Left cardiac atrium (tissue), 4 donors: ENCODE results near the gene CYP3A7. TPM values are rescaled to one million over a fixed set of nuclear protein-coding genes. Genes with fewer than 3 reads are reported as not detected.
"Not testable (repeated sequence)": the region's sequence is repeated elsewhere in the genome, so short reads cannot be mapped to it uniquely, and the experiment has no call there.

Source experiments
- ATAC-seq, 2 donors: fragments of 200-7000 bp; cut with Tn5 transposase; one replicate each; pipeline ENCODE4 v1.9.1; 2020; ENCODE audit warnings: mild to moderate bottlenecking in 2 of 2, moderate library complexity in 2 of 2
- DNase-seq: peaks from one replicate; pipeline ENCODE4 v3.0.0-alpha.2; 2020
- intact Hi-C, 2 donors: fragments of 100-400 bp; cut with DNase I; formaldehyde crosslinking; loops; one replicate each; pipeline versions ENCODE4 v1.14.1 to v1.15.1; 2022 to 2023
- total RNA-seq, 2 donors: library from RNA; stranded (reverse); fragmentation: NEBNext Ultra II Directional; extraction: Animal tissue kit (Norgen Biotek cat#: 25700); gene quantifications; one replicate each; pipeline ENCODE4 v1.2.1, GENCODE V29; 2021
- donor health status: DM: no; HTN: yes; CAD: no.
- donor health status: DM: no; HTN: yes; CAD: no; lungs with severe emphysema.
- donor health status: DM: yes; HTN: yes; CAD: no.
- donor health status: Dilated cardiomyopathy.

Gene CYP3A7
- total RNA-seq, 2 donors from 2014 or later, result not detected

DNA sequence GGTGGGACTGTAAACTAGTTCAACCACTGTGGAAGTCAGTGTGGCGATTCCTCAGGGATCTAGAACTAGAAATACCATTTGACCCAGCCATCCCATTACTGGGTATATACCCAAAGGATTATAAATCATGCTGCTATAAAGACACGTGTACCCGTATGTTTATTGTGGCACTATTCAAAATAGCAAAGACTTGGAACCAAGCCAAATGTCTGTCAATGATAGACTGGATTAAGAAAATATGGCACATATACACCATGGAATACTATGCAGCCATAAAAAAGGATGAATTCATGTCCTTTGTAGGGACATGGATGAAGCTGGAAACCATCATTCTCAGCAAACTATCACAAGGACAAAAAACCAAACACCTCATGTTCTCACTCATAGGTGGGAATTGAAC is 11.9 kb upstream of the CYP3A7 start:
- ATAC-seq, intact Hi-C loops, DNase-seq: not testable (repeated sequence)

DNA sequence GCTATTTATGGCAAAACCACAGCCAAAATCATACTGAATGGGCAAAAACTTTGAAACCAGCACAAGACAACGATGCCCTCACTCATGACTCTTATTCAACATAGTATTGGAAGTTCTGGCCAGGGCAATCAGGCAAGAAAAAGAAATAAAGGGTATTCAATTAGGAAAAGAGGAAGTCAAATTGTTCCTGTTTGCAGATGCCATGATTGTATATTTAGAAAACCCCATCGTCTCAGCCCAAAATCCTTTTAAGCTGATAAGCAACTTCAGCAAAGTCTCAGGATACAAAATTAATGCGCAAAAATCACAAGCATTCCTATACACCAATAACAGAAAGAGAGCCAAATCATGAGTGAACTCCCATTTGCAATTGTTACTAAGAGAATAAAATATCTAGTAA is 10.4 kb upstream of the CYP3A7 start:
- intact Hi-C loops, ATAC-seq, DNase-seq: not testable (repeated sequence)

DNA sequence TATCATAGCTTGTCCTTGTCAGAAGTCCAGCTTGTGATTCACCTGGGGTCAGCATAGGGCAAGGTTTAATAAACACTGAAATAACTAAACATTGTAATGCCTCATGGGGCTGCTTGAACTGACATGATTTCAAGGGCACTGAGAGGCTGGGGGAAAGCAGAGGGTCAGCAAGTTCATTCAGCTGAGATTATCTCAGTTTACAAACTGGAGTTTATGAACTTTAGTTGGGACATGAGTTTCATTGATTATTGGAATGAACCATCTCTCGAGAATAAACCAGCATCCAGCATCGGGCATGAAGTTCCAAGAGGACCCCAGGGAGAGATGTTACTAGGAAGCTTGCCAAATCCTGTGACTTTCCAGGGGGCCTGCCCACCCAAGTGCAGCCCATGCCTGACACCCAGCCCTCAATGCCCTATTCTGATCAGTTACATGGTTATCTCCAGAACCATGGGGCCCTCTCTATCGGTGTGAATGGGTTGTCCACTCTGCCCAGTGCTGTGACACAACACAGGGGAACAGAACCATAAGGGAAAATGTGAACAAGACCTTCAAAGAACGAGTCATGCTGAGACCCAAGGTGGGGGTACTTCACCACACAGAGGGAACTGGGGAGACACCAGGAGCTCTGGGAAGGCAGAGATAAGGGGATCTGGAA is 7.9 kb upstream of the CYP3A7 start:
- no peak for ATAC-seq
- DNase-seq, result no peak
- intact Hi-C loops, result no loop called here

DNA sequence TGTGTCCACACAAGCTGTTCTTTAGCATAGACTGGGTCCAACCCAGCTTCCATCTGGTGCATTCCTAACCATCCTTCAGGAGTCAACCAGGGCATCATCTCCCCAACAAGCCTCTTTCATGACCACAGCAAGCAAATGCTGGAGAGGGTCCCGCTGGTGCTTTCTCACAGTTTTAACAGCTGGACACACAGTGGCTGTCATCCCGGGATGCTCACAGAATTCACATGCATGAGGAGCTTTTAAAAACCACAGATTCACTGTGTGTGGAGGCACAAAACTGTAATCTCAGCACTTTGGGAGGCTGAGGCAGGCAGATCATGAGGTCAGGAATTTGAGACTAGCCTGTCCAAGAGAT is 6.4 kb upstream of the CYP3A7 start:
- ATAC-seq (no peak), DNase-seq (no peak)
- intact Hi-C loops, result no loop called here

DNA sequence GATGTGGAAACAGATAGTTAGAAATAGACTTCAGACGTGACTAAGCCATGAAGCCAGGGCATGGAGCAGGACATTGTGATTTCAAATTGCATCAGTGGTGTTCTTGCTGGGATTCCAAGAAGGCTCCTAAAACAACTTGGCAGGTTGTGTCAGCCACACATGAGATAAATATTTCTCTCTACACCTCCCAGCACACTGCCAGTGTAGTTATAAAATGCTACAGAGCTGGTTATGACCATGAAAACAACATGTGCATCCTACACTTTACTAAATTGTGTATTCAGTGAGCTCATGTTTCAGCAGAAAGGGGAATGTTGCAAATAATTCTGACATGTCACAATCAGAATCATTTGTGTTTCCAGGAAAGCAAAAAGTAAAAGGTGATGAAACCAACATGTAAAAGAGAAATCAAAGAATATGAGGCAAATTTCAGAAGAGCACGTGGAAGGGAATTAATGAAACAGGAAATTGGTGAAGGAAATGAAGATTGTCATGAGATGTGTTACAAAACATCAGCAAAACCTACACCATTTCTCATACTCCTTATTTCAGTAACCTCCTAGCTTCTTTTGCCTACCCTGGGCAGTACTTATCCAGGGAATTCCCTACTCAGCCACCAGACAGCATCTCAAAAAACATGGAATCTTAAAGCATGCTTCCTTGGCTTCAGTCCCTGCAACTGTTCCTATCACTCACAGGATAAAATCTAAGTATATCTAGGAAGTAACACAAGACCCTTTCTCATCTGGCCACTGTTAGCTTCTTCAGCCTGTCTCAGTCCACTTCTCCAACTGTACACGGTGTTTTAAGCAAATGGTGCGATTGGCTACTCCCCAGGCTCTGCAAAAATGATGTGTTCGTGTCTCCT is 5.8 kb upstream of the CYP3A7 start:
- DNase-seq (no peak), ATAC-seq (peak; percentile 81 to 88)
- intact Hi-C loops, result no loop called here

DNA sequence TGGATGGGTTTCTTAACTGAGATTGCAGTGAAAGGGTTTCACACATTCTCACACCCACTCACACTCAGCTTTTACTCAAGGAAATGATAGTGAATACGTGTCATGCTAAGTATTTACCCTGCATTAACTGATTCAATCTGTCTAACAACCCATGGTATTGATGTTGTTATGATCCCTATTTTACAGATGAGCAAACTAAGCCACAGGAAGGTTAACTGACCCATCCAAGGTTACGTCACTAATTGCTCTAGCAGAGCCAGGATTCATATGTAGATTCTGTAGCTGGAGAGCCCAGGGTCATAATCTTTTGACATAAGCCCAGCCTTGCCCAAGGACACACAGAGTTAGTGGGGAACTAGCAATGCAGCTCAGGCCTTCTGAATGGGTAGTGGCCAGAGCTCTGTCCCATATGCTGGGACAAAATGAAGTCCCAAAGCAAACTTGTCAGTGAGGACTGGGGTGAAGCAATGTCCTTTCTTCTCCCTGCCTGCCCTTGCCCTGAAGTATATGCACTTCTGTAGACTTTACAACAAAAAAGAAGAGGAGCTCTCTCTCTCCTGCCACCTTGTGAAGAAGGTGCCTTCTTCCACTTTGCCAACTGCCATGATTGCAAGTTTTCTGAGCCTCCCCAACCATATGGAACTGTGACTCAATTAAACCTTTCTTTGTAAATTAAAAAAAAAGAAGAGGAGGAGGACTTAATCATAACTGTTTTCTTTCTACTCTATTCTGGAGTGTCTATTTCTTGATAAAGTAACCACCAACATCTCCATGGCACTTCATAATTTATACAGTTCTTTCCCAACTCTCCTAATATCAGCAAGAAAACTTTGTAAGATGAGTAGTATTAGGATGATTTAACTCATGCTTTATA is 4.9 kb upstream of the CYP3A7 start:
- DNase-seq (no peak), ATAC-seq (no peak)
- intact Hi-C loops, result no loop called here

DNA sequence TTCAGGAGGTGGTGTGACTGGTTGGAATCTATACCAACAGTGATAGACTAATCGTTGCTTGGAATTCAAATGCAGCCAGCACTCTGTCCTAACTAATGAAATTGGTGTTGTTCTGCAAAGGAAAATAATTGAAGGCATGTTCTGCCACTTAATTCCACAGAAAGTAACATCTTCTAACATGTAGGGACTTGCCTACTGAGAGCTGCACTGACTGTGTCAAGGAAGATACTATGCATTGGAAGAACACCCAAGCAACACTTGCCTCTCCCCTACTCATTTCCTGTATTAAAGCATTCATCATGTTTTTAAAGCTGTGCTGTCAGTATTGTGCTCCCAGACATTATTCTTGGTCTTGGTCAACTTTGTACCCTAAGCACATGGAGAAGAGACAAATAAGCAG is 2.7 kb upstream of the CYP3A7 start:
- no peak for ATAC-seq
- intact Hi-C loops, result no loop called here

DNA sequence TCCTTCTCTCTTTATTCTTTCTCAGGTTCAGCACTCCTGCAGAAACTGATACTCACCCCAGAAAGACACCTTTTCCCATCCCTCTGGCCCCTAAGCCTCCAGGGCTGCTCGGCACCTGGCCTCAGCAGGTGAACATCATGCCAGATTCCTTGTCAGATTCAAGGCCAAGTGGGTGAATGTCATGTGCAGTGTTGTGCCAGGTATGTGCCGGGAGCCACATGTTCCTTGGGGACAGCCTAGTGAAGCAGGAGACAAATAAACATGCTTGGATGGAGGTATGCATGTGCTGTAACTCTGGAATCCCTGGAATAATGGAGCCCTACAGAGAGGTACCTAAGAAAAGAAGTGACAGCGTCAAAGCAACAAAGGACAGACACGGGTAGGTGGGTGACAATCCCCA is 1.7 kb upstream of the CYP3A7 start:
- ATAC-seq, DNase-seq, intact Hi-C loops: not testable (repeated sequence)

More for the DNA sequence above, 2.7 kb upstream of the CYP3A7 start:
- no peak for DNase-seq

DNA sequence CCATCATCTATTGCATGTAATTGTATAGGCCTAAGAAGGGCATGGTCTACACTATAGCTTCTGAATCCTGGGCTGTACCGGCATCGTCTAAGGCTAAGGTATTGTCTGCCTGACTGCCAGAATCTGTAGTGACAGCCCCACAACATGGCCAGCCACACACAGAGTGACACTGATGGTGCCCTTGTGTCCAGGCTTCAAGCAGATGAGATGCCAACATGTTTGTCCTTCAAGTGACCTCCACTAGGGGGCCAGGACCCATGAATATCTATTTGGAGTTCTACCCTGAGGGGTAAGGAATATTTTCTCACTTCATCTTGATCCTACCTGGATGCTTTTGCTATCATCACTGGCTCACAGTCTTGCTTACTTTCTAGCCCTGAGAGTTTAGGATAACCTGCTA is 1.5 kb downstream of the CYP3A7 start:
- ATAC-seq, result no peak
- intact Hi-C loops, result no loop called here
- DNase-seq, result no peak

DNA sequence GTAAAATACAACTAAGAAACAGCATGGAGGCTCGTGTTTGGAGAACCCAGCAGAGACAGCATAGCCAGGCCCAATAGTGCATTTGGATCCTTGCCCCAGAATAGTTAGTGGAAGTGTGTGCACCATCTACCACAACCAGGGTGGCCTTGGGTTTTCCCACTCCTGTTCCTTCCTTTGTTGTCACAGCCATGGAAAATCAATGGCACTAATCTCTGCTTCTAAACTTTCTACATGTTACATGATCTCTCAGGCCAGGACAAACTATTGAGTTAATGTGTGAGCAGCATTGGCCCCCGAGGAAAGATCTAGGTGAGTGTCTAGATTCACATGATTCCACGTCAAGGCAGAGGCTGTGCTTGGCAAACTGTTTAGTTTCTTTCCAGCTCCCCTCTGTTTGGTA is 2.0 kb downstream of the CYP3A7 start:
- no peak for DNase-seq
- ATAC-seq, result no peak
- intact Hi-C loops, result no loop called here

DNA sequence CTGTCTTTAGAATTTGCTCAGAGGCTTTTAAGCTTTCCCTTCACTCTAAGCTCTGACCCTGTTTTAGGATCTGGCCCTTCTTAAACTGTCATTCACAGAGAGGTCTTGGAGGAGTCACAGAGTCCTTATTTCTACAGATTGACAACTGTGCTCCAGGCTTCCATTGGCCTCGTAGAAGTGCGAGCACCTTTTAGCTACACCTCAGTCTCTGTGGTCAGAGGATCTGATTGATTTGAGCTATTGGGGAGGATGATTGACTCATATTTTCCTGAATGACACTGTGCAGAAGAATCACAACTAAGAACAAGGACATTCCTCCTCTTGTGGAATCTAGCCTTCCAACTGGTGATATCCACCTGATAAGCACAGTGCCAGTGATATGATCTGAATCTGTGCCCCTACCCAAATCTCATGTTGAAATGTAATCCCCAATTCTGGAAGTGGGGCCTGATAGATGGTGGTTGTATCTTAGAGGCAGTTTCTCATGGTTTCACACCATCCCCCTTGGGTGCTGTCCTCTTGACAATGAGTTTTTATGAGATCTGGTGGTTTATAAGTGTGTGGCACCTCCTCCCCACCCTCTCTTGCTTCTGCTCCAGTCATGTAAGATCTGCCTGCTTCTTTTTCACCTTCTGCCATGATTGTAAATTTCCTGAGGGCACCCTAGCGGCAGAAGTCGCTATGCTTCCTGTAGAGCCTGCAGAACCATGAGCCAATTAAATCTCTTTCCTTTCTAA is 3.2 kb downstream of the CYP3A7 start:
- intact Hi-C loops, result no loop called here
- no peak for DNase-seq
- ATAC-seq, result no peak

DNA sequence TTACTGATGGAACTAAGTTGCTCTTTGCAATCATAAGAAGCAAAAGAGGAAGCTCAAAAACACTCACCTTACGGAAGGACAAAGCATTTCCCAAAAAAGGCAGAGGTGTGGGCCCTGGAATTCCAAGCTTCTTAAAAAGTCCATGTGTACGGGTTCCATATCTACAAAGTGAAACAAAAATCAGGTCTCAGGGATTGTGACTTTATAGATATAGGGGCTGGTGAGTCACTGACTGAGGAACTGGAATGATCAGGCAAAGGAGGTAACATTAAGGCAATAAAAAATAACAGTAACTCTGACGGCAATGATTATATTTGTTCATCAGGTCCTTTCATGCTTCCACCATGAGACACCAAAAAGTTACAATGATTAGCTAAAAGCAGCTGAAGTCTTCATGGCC is 4.0 kb downstream of the CYP3A7 start:
- ATAC-seq (no peak), DNase-seq (no peak)
- intact Hi-C loops, result no loop called here

DNA sequence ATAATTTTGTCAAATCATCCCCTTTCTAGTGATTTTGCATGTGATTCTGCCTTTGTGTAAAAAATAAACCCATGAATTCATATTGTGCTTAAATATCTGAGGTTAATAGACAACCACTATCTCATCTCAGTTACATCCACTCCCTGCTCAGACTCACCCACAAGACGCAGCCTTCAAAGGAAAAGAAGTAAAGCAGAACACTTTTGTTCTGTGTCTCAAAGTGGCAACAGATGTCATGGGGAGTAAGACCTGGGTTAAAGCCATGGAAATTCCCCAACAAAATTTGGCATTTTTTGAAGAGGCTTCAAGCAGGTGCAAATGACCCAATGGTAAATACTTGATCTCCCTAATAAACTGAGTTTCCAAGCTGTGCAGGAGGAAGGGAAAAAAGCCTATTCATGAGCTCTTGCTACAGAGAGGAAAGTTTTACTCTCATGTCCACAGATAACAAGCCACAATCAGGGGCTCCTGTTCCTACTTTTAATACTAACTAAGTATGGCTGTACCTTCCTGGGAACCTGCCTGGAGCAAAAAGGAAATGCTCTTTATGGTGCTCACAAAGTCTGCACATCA is 4.7 kb downstream of the CYP3A7 start:
- ATAC-seq, result no peak
- intact Hi-C loops, result no loop called here
- no peak for DNase-seq

DNA sequence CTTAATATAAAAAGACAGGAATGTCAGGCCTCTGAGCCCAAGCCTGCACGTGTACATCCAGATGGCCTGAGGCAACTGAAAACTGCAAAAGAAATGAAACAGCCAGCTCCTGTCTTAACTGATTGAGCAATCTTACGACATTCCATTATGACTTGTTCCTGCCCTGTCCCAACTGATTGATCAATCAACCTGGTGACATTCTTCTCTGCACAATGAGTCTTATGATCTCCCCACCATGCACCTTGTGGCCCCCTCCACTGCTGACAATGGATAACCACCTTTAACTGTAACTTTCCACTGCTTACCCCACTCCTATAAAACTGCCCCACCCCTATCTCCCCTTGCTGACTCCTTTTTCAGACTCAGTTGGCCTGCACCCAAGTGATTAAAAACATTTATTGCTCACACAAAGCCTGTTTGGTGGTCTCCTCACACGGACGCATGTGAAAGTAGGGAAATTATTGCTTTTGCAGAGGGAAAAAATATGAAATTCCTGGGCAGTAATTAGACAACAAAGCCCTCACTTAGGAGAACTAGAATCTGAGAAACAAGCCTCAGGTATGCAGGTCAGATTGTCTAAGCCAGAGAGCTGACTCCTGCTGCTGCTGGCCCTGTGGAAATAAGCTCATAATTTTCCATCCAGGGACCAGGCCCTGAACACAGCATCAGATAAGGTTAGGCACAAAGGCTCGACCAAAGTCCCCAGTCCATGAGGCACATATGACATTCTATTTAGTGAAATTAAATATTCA is 5.3 kb downstream of the CYP3A7 start:
- intact Hi-C loops, result no loop called here
- ATAC-seq, result no peak
- no peak for DNase-seq

DNA sequence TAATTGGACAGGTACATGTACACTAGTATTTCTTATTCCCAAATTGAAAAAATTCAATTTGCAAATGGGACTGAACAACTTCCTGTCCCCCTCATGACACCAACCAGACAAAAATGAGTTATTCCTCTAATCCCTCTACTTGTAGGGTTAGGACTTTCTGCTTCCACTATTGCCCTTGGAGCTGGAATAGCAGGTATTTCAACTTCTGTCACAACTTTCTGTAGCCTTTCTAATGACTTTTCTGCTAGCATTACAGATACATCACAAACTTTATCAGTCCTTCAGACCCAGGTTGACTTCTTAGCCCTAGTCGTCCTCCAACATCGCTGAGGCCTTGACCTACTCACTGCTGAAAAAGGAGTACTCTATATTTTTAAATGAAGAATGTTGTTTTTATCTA is 6.4 kb downstream of the CYP3A7 start:
- intact Hi-C loops, result no loop called here
- no peak for ATAC-seq
- DNase-seq, result no peak

DNA sequence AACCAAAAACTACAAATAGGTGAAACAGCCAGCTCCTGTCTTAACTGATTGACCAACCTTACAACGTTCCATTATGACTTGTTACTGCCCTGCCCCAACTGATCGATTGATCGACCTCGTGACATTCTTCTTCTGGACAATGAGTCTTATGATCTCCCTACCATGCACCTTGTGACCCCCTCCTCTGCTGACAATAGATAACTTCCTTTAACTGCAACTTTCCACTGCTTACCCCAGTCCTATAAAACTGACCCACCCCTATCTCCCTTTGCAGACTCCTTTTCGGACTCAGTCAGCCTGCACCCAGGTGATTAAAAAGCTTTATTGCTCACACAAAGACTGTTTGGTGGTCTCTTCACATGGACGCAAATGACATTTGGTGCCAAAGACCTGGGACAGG is 11.8 kb downstream of the CYP3A7 start:
- ATAC-seq, intact Hi-C loops: not testable (repeated sequence)

DNA sequence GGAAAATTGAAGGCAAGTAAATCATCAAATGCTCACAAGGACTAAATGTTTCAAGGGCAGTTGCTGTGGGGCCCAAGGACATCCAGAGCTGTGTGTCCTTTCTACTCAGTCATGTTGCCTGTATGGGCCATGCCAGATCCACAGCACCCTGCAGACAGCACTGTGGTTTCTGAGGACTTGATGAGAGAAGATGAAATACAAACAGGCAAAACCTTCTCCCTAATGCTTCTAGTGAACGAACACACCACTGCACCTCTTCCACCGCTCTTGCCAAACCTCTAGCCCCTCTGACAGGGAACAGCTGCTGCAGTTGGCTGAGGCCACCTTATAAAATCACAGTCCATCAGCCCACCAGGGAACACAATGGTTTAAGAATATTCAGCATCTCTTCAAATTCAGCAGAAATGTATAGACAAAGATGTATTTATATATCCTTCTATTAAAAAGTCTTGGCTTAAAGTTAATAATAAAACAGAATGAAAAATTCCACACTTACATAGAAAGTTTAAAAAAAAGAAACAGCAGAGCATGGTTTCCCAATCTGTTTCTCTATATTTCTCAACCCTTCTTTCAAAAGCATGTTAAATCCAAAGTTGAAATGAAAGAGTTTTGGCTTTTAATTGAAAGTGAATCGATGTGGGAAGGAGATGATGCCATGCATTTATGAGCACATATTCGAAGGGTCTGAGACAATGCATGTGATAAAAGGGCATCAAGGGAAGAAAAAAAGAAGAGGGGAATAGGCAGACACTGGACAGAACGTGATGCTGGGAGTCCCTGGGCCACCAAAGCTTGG is 14.0 kb downstream of the CYP3A7 start:
- intact Hi-C loops, result no loop called here
- no peak for DNase-seq
- ATAC-seq, result peak in 1 of 2 donors; percentile 23

More for the DNA sequence above, 11.8 kb downstream of the CYP3A7 start:
- not testable (repeated sequence) for DNase-seq
